HepG2 (cell line): ENCODE data around the gene DOCK3. TPM values are rescaled to one million over a fixed set of nuclear protein-coding genes. Genes with fewer than 3 reads are reported as not detected.

Source experiments
- AKNA ChIP-seq: sonication (generic); formaldehyde crosslinking; IDR thresholded peaks from 2 replicates; pipeline ENCODE4 v1.4.0; 2020; ENCODE audit warnings: missing genetic modification reagents, borderline replicate concordance
- ATM ChIP-seq: fragments of 450-650 bp; IDR thresholded peaks from 2 replicates; pipeline ENCODE4 v1.7.1; 2017; ENCODE audit warnings: mild to moderate bottlenecking, borderline replicate concordance
- HNF4A ChIP-seq: sonication (generic); formaldehyde crosslinking; IDR thresholded peaks from 2 replicates; pipeline ENCODE4 v1.4.0; 2020; ENCODE audit warnings: missing genetic modification reagents
- IRX3 ChIP-seq: sonication (generic); formaldehyde crosslinking; IDR thresholded peaks from 2 replicates; pipeline ENCODE4 v1.8.1; 2023; ENCODE audit warnings: mild to moderate bottlenecking, low read depth, missing genetic modification reagents, borderline replicate concordance
- KAT7 ChIP-seq: IDR thresholded peaks from 2 replicates; pipeline ENCODE4 v1.6.1; 2018; ENCODE audit warnings: borderline replicate concordance, missing compliant biosample characterization
- MTF2 ChIP-seq: sonication (generic); formaldehyde crosslinking; IDR thresholded peaks from 2 replicates; pipeline ENCODE4 v1.5.0; 2020; ENCODE audit warnings: missing genetic modification reagents, borderline replicate concordance
- RBAK ChIP-seq: sonication (generic); formaldehyde crosslinking; IDR thresholded peaks from 2 replicates; pipeline ENCODE4 v1.5.1; 2020; ENCODE audit warnings: mild to moderate bottlenecking, missing genetic modification reagents
- RBFOX2 ChIP-seq: fragments of 200-400 bp; formaldehyde crosslinking; IDR thresholded peaks from 2 replicates; pipeline ENCODE4 v1.6.1; 2017; ENCODE audit warnings: low read depth, mild to moderate bottlenecking, low read length
- RFX3 ChIP-seq: IDR thresholded peaks from 2 replicates; pipeline ENCODE4 v1.6.1; 2016; ENCODE audit warnings: missing biosample characterization, missing genetic modification reagents
- SETDB1 ChIP-seq: sonication (generic); formaldehyde crosslinking; IDR thresholded peaks from 2 replicates; pipeline ENCODE4 v1.5.1; 2020; ENCODE audit warnings: missing genetic modification reagents, mild to moderate bottlenecking, borderline replicate concordance
- SOX6 ChIP-seq, 2 experiments: fragments of 450-650 bp in 1 of 2; sonication (generic) in 1 of 2; formaldehyde crosslinking in 1 of 2; IDR thresholded peaks; 2 replicates each; pipeline versions ENCODE4 v1.4.0 to v1.6.1; 2017 to 2020; ENCODE audit warnings: antibody characterized with exemption in 1 of 2, mild to moderate bottlenecking in 1 of 2, missing genetic modification reagents in 1 of 2
- SP5 ChIP-seq: IDR thresholded peaks from 2 replicates; pipeline ENCODE4 v1.6.1; 2016; ENCODE audit warnings: low read depth, borderline replicate concordance
- ZBTB8A ChIP-seq: sonication (generic); formaldehyde crosslinking; IDR thresholded peaks from 2 replicates; pipeline ENCODE4 v1.4.0; 2020; ENCODE audit warnings: mild to moderate bottlenecking, low read depth, missing genetic modification reagents, borderline replicate concordance
- ZNF253 ChIP-seq: sonication (generic); formaldehyde crosslinking; IDR thresholded peaks from 2 replicates; pipeline ENCODE4 v1.8.0; 2022; ENCODE audit warnings: mild to moderate bottlenecking, missing genetic modification reagents, borderline replicate concordance
- ZNF431 ChIP-seq: sonication (generic); formaldehyde crosslinking; IDR thresholded peaks from 2 replicates; pipeline ENCODE4 v1.9.0; 2022; ENCODE audit warnings: missing genetic modification reagents, low read depth, mild to moderate bottlenecking, borderline replicate concordance
- ZNF441 ChIP-seq: sonication (generic); formaldehyde crosslinking; IDR thresholded peaks from 2 replicates; pipeline ENCODE4 v1.7.0; 2021; ENCODE audit warnings: missing genetic modification reagents, borderline replicate concordance
- ZNF446 ChIP-seq: sonication (generic); formaldehyde crosslinking; IDR thresholded peaks from 2 replicates; pipeline ENCODE4 v1.5.0; 2020; ENCODE audit warnings: mild to moderate bottlenecking, missing genetic modification reagents
- ZNF564 ChIP-seq: sonication (generic); formaldehyde crosslinking; IDR thresholded peaks from 2 replicates; pipeline ENCODE4 v1.8.1; 2023; ENCODE audit warnings: mild to moderate bottlenecking, missing genetic modification reagents
- ZNF567 ChIP-seq: sonication (generic); formaldehyde crosslinking; IDR thresholded peaks from 2 replicates; pipeline ENCODE4 v1.8.1; 2023; ENCODE audit warnings: mild to moderate bottlenecking, missing genetic modification reagents, borderline replicate concordance
- ZNF572 ChIP-seq: sonication (generic); formaldehyde crosslinking; IDR thresholded peaks from 2 replicates; pipeline ENCODE4 v1.5.1; 2020; ENCODE audit warnings: mild to moderate bottlenecking, missing genetic modification reagents
- ZNF709 ChIP-seq: sonication (generic); formaldehyde crosslinking; IDR thresholded peaks from 2 replicates; pipeline ENCODE4 v1.5.0; 2020; ENCODE audit warnings: mild to moderate bottlenecking, missing genetic modification reagents
- ZNF740 ChIP-seq: sonication (generic); formaldehyde crosslinking; IDR thresholded peaks from 2 replicates; pipeline ENCODE4 v1.4.0; 2020; ENCODE audit warnings: missing genetic modification reagents
- polyA plus RNA-seq, 8 experiments: library from polyadenylated mRNA; depleted of rRNA in 3 of 8; stranded (reverse) in 7 of 8; unstranded in 1 of 8; fragments of >200 nt; fragmentation: Illumina TruSeq in 4 of 8; extraction: Trizol in 4 of 8; gene quantifications; 2 replicates each; pipeline versions ENCODE4 v1.2.1 to v1.2.3, GENCODE V29; 2011 to 2016; ENCODE audit warnings: low read depth in 4 of 8, missing spikeins in 1 of 8, mixed read lengths in 1 of 8; ENCODE audit not compliant: insufficient read depth in 1 of 8
- total RNA-seq, 5 experiments: library from RNA; depleted of rRNA; stranded (reverse); fragments of >200 nt; fragmentation: Illumina TruSeq; extraction: Trizol; gene quantifications; 2 replicates each; pipeline ENCODE4 v1.2.3, GENCODE V29; 2016; ENCODE audit warnings: low read depth in 1 of 5
- TF ChIP-seq, protein P1 (sequence below): sonication (generic); formaldehyde crosslinking; IDR thresholded peaks from 2 replicates; pipeline ENCODE4 v1.5.0; 2020; ENCODE audit warnings: mild to moderate bottlenecking, low read depth, missing genetic modification reagents, borderline replicate concordance
- TF ChIP-seq, protein P2 (sequence below): sonication (generic); formaldehyde crosslinking; IDR thresholded peaks from 2 replicates; pipeline ENCODE4 v1.4.0; 2020; ENCODE audit warnings: missing genetic modification reagents

DOCK3 gene
- total and polyA plus RNA-seq, 2 of the 13 experiments (the other 11 are each of a cell fraction or from before 2014, with no cell fraction given), result not detected

- TF ChIP-seq RBFOX2 (no peak), ZBTB8A (CRISPR knock-in tag) (no peak), RFX3 (CRISPR knock-in tag) (no peak), ZNF709 (CRISPR knock-in tag) (0 out of 2 replicates have a peak, but pooled peaks have one; percentile 40), ZNF740 (CRISPR knock-in tag) (no peak), AKNA (CRISPR knock-in tag) (no peak), ZNF567 (no peak), SETDB1 (CRISPR knock-in tag) (no peak), MTF2 (no peak), ZNF441 (CRISPR knock-in tag) (no peak), ZNF564 (peak; percentile 10; the same call in 1 of the 2 replicates), ZNF572 (CRISPR knock-in tag) (no peak), HNF4A (CRISPR knock-in tag) (no peak), ZNF253 (CRISPR knock-in tag) (no peak), RBAK (no peak), SP5 (CRISPR knock-in tag) (no peak), IRX3 (CRISPR knock-in tag) (no peak), ATM (no peak), ZNF431 (CRISPR knock-in tag) (no peak), ZNF446 (0 out of 2 replicates have a peak, but pooled peaks have one; percentile 12), KAT7 (0 out of 2 replicates have a peak, but pooled peaks have one; percentile 7), SOX6 (IDR thresholded peaks at IDR 0.05) (no peak), SOX6 (CRISPR knock-in tag; IDR thresholded peaks at IDR 0.05) (no peak)
- TF ChIP-seq, protein P1, sequence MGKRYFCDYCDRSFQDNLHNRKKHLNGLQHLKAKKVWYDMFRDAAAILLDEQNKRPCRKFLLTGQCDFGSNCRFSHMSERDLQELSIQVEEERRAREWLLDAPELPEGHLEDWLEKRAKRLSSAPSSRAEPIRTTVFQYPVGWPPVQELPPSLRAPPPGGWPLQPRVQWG, result no peak
- TF ChIP-seq, protein P2, sequence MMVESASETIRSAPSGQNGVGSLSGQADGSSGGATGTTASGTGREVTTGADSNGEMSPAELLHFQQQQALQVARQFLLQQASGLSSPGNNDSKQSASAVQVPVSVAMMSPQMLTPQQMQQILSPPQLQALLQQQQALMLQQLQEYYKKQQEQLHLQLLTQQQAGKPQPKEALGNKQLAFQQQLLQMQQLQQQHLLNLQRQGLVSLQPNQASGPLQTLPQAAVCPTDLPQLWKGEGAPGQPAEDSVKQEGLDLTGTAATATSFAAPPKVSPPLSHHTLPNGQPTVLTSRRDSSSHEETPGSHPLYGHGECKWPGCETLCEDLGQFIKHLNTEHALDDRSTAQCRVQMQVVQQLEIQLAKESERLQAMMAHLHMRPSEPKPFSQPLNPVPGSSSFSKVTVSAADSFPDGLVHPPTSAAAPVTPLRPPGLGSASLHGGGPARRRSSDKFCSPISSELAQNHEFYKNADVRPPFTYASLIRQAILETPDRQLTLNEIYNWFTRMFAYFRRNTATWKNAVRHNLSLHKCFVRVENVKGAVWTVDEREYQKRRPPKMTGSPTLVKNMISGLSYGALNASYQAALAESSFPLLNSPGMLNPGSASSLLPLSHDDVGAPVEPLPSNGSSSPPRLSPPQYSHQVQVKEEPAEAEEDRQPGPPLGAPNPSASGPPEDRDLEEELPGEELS, result no peak
These were observed 710.9 kb downstream of the DOCK3 start (continued) for GRCh38 chr3:51385621-51386091.
